Mammary epithelial cell (primary cell): Measurements from ENCODE around the gene MYH7.

Source experiments
- CTCF ChIP-seq, 2 donors: IDR thresholded peaks in 1 of 2; conservative IDR thresholded peaks in 1 of 2; 2 replicates each; pipeline ENCODE4 v1.5.1; 2011 to 2012; ENCODE audit warnings: inconsistent platforms in 2 of 2, low read length in 2 of 2, mild to moderate bottlenecking in 2 of 2, control low read depth in 1 of 2, low read depth in 1 of 2; ENCODE audit not compliant: insufficient read depth in 1 of 2; ENCODE audit errors: extremely low read depth in 1 of 2
- EZH2 ChIP-seq: IDR thresholded peaks from 2 replicates; pipeline ENCODE4 v1.6.1; 2012; ENCODE audit warnings: low read length, inconsistent platforms, borderline replicate concordance

DNA sequence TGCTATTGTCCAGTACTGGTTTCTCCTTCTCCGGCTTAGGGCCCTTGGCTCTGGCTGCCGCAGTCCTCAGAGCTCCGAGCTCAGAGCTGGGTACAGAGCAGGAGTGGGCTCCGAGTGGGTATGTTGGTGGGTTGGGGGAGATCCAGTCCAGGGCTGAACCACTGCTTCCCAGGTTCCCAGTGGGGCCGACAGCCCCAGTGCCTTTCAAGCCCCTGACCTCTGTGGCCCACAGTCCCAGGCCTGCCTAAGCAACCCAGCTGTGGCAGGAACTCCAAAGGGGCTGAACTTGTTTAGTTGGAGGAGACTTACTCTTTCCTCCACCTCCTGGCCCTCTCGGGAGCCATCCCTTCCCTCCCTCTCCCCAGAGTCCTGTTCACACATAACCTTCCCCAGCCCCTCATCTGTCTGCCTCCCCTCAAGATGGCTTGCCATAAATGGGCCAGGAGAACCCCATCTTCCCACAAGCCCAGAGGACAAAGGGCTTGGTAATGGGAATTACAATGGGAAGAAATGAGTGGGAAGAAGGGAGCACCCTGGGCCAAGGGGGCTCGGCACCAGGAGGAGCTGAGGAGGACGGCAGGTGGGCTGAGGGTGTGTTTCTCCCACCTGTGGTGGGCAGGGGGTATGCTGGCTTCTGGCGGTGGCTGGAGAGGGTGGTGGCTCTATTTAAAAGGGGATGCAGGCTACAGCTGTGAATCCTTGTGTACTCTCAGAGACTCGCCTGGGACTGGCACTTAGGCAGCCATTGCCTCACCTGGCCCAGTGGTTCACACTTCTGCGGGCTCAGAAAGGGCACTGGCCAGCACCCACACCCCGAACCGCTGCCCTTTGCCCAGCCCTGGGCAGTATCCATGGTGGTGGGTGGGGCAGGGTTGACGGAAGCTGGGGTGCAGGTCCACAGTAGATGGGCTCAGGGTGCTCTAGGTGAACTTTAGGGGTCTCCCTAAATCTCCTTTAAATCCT is 23.6 kb downstream of the MYH7 start:
- TF ChIP-seq CTCF (conservative IDR thresholded peaks at IDR 0.05 in 1 of 2, IDR thresholded peaks at IDR 0.05 in 1 of 2; ENCODE audit: extremely low read depth in 1 of 2, insufficient read depth in 1 of 2, low read depth in 1 of 2, low read length in 2 of 2) (no peak), EZH2 (no peak)
